Lung (tissue), 12 donors: ENCODE measurements around the gene GPC5. TPM values are rescaled to one million over a fixed set of nuclear protein-coding genes. Genes with fewer than 3 reads are reported as not detected.
"Not testable (repeated sequence)": the region's sequence is repeated elsewhere in the genome, so short reads cannot be mapped to it uniquely, and the experiment has no call there.

Experiments
- ATAC-seq: fragments of 200-7000 bp; cut with Tn5 transposase; one replicate; pipeline ENCODE4 v1.9.1; 2020; ENCODE audit warnings: moderate number of reproducible peaks; ENCODE audit not compliant: insufficient read depth, low FRiP score
- DNase-seq, 3 donors: peaks; one replicate each; pipeline ENCODE4 v3.0.0-alpha.2; 2013 to 2017
- H3K27ac ChIP-seq, 2 donors: one replicate each; pipeline ENCODE4 v1.5.1; 2013; ENCODE audit warnings: mild to moderate bottlenecking in 2 of 2, moderate library complexity in 2 of 2, control low read depth in 1 of 2, inconsistent platforms in 1 of 2, low read depth in 1 of 2, low read length in 1 of 2
- H3K27me3 ChIP-seq, 3 donors: one replicate each; pipeline ENCODE4 v1.5.1; 2013; ENCODE audit warnings: low read length in 2 of 3; ENCODE audit not compliant: control insufficient read depth in 3 of 3, insufficient read depth in 3 of 3
- H3K36me3 ChIP-seq, 4 donors: one replicate each; pipeline ENCODE4 v1.5.1; 2013; ENCODE audit warnings: low read length in 4 of 4, mild to moderate bottlenecking in 1 of 4, moderate library complexity in 1 of 4; ENCODE audit not compliant: control insufficient read depth in 4 of 4, insufficient read depth in 4 of 4
- H3K4me1 ChIP-seq, 5 donors: one replicate each; pipeline ENCODE4 v1.5.1; 2013; ENCODE audit warnings: low read length in 5 of 5, mild to moderate bottlenecking in 2 of 5, moderate library complexity in 1 of 5; ENCODE audit not compliant: control insufficient read depth in 5 of 5, insufficient read depth in 5 of 5
- H3K4me3 ChIP-seq: one replicate; pipeline ENCODE4 v1.5.1; 2013; ENCODE audit warnings: mild to moderate bottlenecking, control low read depth, moderate library complexity
- H3K9ac ChIP-seq, 2 donors: one replicate each; pipeline ENCODE4 v1.5.1; 2013; ENCODE audit warnings: low read length in 2 of 2, control low read depth in 1 of 2; ENCODE audit not compliant: insufficient read depth in 1 of 2
- H3K9me3 ChIP-seq, 4 donors: one replicate each; pipeline ENCODE4 v1.5.1; 2013; ENCODE audit warnings: low read length in 3 of 4, mild to moderate bottlenecking in 1 of 4, moderate library complexity in 1 of 4; ENCODE audit not compliant: control insufficient read depth in 4 of 4, insufficient read depth in 3 of 4
- CTCF ChIP-seq: IDR thresholded peaks from 2 replicates; pipeline ENCODE4 v1.5.1; 2012; ENCODE audit warnings: mild to moderate bottlenecking; ENCODE audit errors: control extremely low read depth, extremely low read depth
- WGBS, 2 donors: extraction: QIAGEN DNeasy Blood & Tissue Kit; methylation state at CpG; one replicate each; pipeline ENCODE4 v1.1.7; 2013; 5-methylcytosine and 5-hydroxymethylcytosine counted together
- polyA plus RNA-seq, 2 donors: library from polyadenylated mRNA; stranded (reverse); fragments of 200-250 nt; gene quantifications; one replicate each; pipeline ENCODE4 v1.2.1, GENCODE V29; 2013
- total RNA-seq, 2 donors: library from RNA; depleted of rRNA in 1 of 2; stranded (reverse); fragments of >200 nt in 1 of 2; gene quantifications; one replicate each; pipeline ENCODE4 v1.2.1, GENCODE V29; 2014 to 2021
- donor health status: control.
- donor health status: control.
- donor health status: Bipolar disorder and iron deficiency.
- donor health status: healthy.
- donor health status: DM: yes; HTN: yes; CAD: no.

Gene GPC5
- total and polyA plus RNA-seq, 4 donors, result 0.55 to 37.3 (median 4.4) TPM

- no peaks in the 10 kb centered on the region for H3K27me3 ChIP-seq
- H3K36me3 ChIP-seq, result no peaks in the 10 kb centered on the region
- H3K9me3 ChIP-seq, result no peaks in the 10 kb centered on the region
- H3K4me1 ChIP-seq, result peaks cover 0 to 6% (median 0%) of the 10 kb centered on the region in 5 donors
- 34 to 60% methylated on average over 2 of the region's 2 CpGs for WGBS, 2 donors
- peak; percentile 38 to 89 (median 78) for DNase-seq
- H3K9ac ChIP-seq, result no peak overlapping the region
- ATAC-seq, result no peak
- no peak for TF ChIP-seq CTCF
- no peak overlapping the region for H3K27ac ChIP-seq
- H3K4me3 ChIP-seq, result no peak overlapping the region
These were observed 495.9 kb downstream of the GPC5 start for GRCh38 chr13:91894316-91894715.

GRCh38 chr13:91896547-91896946, 498.1 kb downstream of the GPC5 start:
- Histone ChIP-seq H3K27me3 (no peaks in the 10 kb centered on the region), H3K27ac (no peak overlapping the region), H3K4me1 (no peaks in the 10 kb centered on the region), H3K36me3 (no peaks in the 10 kb centered on the region), H3K4me3 (no peak overlapping the region), H3K9ac (no peak overlapping the region), H3K9me3 (no peaks in the 10 kb centered on the region)
- no peak for ATAC-seq
- 71 to 78% methylated on average over 5 of the region's 5 CpGs for WGBS, 2 donors
- TF ChIP-seq CTCF, result no peak
- no peak for DNase-seq

GRCh38 chr13:91898986-91899385, 500.6 kb downstream of the GPC5 start:
- DNase-seq, H3K9ac ChIP-seq, ATAC-seq, H3K9me3 ChIP-seq, H3K4me1 ChIP-seq, H3K4me3 ChIP-seq, H3K27me3 ChIP-seq, H3K27ac ChIP-seq, H3K36me3 ChIP-seq: not testable (repeated sequence)

- no peak for TF ChIP-seq CTCF
- Histone ChIP-seq H3K9ac (no peak overlapping the region), H3K4me3 (no peak overlapping the region), H3K9me3 (no peaks in the 10 kb centered on the region), H3K36me3 (no peaks in the 10 kb centered on the region), H3K27ac (no peak overlapping the region), H3K27me3 (no peaks in the 10 kb centered on the region), H3K4me1 (no peaks in the 10 kb centered on the region)
- no peak for ATAC-seq
- DNase-seq, result no peak
These were observed 503.9 kb downstream of the GPC5 start for GRCh38 chr13:91902291-91902690.
